HL-60 (cell line): ENCODE measurements around the gene SH3RF3.

Experiments
- CTCF ChIP-seq: IDR thresholded peaks from one replicate; pipeline ENCODE4 v1.5.1; 2011; ENCODE audit warnings: low read length, control low read depth, inconsistent platforms; ENCODE audit not compliant: insufficient read depth
- GABPA ChIP-seq: IDR thresholded peaks from 2 replicates; pipeline ENCODE4 v1.6.1; 2012; ENCODE audit warnings: low read depth
- POLR2AphosphoS5 ChIP-seq: IDR thresholded peaks from 2 replicates; pipeline ENCODE4 v1.6.1; 2012; ENCODE audit warnings: low read depth
- REST ChIP-seq: IDR thresholded peaks from 2 replicates; pipeline ENCODE4 v1.6.1; 2012; ENCODE audit warnings: low read depth; ENCODE audit not compliant: insufficient replicate concordance

GRCh38 chr2:109439390-109439786, 310.4 kb downstream of the SH3RF3 start:
- no peak for TF ChIP-seq REST
- TF ChIP-seq CTCF: no peak
- TF ChIP-seq GABPA: no peak
- no peak for TF ChIP-seq POLR2AphosphoS5
